Gastroesophageal sphincter (tissue), 3 donors: ENCODE measurements around the gene RBM47.

Experiments used
- CTCF ChIP-seq, 4 experiments: fragments of 200-600 bp in 2 of 4; fragments of 450-650 bp in 2 of 4; sonication (generic) in 1 of 4; IDR thresholded peaks; one replicate each; pipeline ENCODE4 v1.5.1; 2017 to 2019; ENCODE audit warnings: antibody characterized with exemption in 4 of 4, mild to moderate bottlenecking in 2 of 4, moderate library complexity in 2 of 4
- EP300 ChIP-seq: sonication (generic); formaldehyde crosslinking; IDR thresholded peaks from one replicate; pipeline ENCODE4 v1.6.1; 2017; ENCODE audit warnings: antibody characterized with exemption, mild to moderate bottlenecking
- POLR2A ChIP-seq, 2 donors: fragments of 450-650 bp; IDR thresholded peaks; one replicate each; pipeline ENCODE4 v1.6.1; 2017; ENCODE audit warnings: antibody characterized with exemption in 2 of 2, mild to moderate bottlenecking in 2 of 2, moderate library complexity in 1 of 2
- POLR2AphosphoS5 ChIP-seq: sonication (generic); formaldehyde crosslinking; IDR thresholded peaks from one replicate; pipeline ENCODE4 v1.6.1; 2017; ENCODE audit warnings: antibody characterized with exemption

GRCh38 chr4:40462326-40462725, 167.3 kb downstream of the RBM47 start:
- no peak for TF ChIP-seq CTCF (IDR thresholded peaks at IDR 0.05)
- no peak for TF ChIP-seq POLR2A (IDR thresholded peaks at IDR 0.05)
- no peak for TF ChIP-seq POLR2AphosphoS5
- TF ChIP-seq EP300: no peak
